K562 (cell line): ENCODE data around the gene PI4KA. TPM values are rescaled to one million over a fixed set of nuclear protein-coding genes. Genes with fewer than 3 reads are reported as not detected.
"Not testable (repeated sequence)": the region's sequence is repeated elsewhere in the genome, so short reads cannot be mapped to it uniquely, and the experiment has no call there.

ENCODE experiments used
- ATAC-seq: fragments of 200-7000 bp; cut with Tn5 transposase; 3 replicates; pipeline ENCODE4 v1.9.1; 2020; ENCODE audit warnings: moderate library complexity
- BruUV-seq: library from RNA; stranded (reverse); fragments of 400-500 nt; replicated peaks from 2 replicates; lab custom pipeline; 2021; lab: Mats Ljungman, UMichigan
- CTCF ChIA-PET: fragments of 300-600 bp; formaldehyde crosslinking; extraction: SDS; loops from one replicate; lab custom pipeline; 2021; ENCODE audit warnings: low intra/inter-chr PET ratio; lab: Yijun Ruan, JAX
- POLR2A ChIA-PET: fragments of 300-600, 350-650 bp; sonication (Branson Sonifier 250); formaldehyde crosslinking; extraction: SDS; loops from one replicate; lab custom pipeline; 2021; ENCODE audit warnings: antibody characterized with exemption, inconsistent platforms; lab: Yijun Ruan, JAX
- DNase-seq, 4 experiments: peaks; one replicate each; pipeline versions ENCODE4 v3.0.0 to v3.0.0-alpha.2; 2011 to 2018; ENCODE audit warnings: low spot score in 3 of 4, mixed read lengths in 3 of 4; ENCODE audit errors: extremely low read depth in 1 of 4
- FAIRE-seq: peaks from 2 replicates; lab custom pipeline; 2011; peaks lifted over from hg19 to GRCh38; lab: Jason Lieb, UNC
- H2AFZ ChIP-seq: 2 replicates; pipeline ENCODE4 v1.6.0; 2011; ENCODE audit warnings: low read depth, low read length, control low read depth, inconsistent platforms
- H3K27ac ChIP-seq: fragments of 200-600 bp; 3 replicates; pipeline ENCODE4 v1.8.0; 2011; ENCODE audit warnings: low read depth, mild to moderate bottlenecking, control low read depth, inconsistent platforms, low read length, moderate library complexity, mixed read lengths; ENCODE audit errors: extremely low read depth
- H3K27me3 ChIP-seq, 2 experiments: fragments of 300-600 bp in 1 of 2; 2 replicates in 1 of 2; 3 replicates in 1 of 2; pipeline versions ENCODE4 v1.6.0 to v1.8.0; 2011; ENCODE audit warnings: inconsistent platforms in 2 of 2, low read length in 2 of 2, mild to moderate bottlenecking in 1 of 2, mixed read lengths in 1 of 2, moderate library complexity in 1 of 2; ENCODE audit not compliant: control insufficient read depth in 2 of 2, insufficient read depth in 2 of 2
- H3K36me3 ChIP-seq: fragments of 300-600 bp; 3 replicates; pipeline ENCODE4 v1.8.0; 2011; ENCODE audit warnings: mild to moderate bottlenecking, low read length, inconsistent platforms; ENCODE audit not compliant: control insufficient read depth, insufficient read depth
- H3K4me1 ChIP-seq, 2 experiments: fragments of 200-600 bp in 1 of 2; replicated peaks in 1 of 2; 2 replicates in 1 of 2; 3 replicates in 1 of 2; pipeline versions ENCODE4 v1.5.1 to v1.8.0; 2011; ENCODE audit warnings: inconsistent platforms in 2 of 2, low read length in 2 of 2, mild to moderate bottlenecking in 1 of 2, mixed read lengths in 1 of 2, moderate library complexity in 1 of 2; ENCODE audit not compliant: control insufficient read depth in 2 of 2, insufficient read depth in 2 of 2
- H3K4me2 ChIP-seq: 2 replicates; pipeline ENCODE4 v1.6.1; 2011; ENCODE audit warnings: low read length, control low read depth, inconsistent platforms, mixed read lengths; ENCODE audit not compliant: insufficient read depth
- H3K4me3 ChIP-seq: fragments of 200-600 bp; sonication (generic), shearing (Covaris generic); 2 replicates; pipeline ENCODE4 v1.5.1; 2016; ENCODE audit warnings: control low read depth, inconsistent platforms
- H3K79me2 ChIP-seq: fragments of 200-600 bp; 3 replicates; pipeline ENCODE4 v1.8.0; 2011; ENCODE audit warnings: low read length, inconsistent platforms; ENCODE audit not compliant: control insufficient read depth, insufficient read depth
- H3K9ac ChIP-seq, 2 experiments: 2 replicates each; pipeline versions ENCODE4 v1.6.0 to v1.6.1; 2011; ENCODE audit warnings: low read depth in 2 of 2, low read length in 2 of 2, control low read depth in 1 of 2, inconsistent platforms in 1 of 2, mild to moderate bottlenecking in 1 of 2, mixed read lengths in 1 of 2; ENCODE audit not compliant: insufficient read depth in 1 of 2
- H3K9me1 ChIP-seq: one replicate; pipeline ENCODE4 v1.6.0; 2011; ENCODE audit warnings: inconsistent platforms, mild to moderate bottlenecking, low read length, moderate library complexity; ENCODE audit not compliant: control insufficient read depth, insufficient read depth
- H3K9me3 ChIP-seq: replicated peaks from 2 replicates; pipeline ENCODE4 v1.5.1; 2011; ENCODE audit warnings: low read depth, low read length, inconsistent platforms; ENCODE audit not compliant: control insufficient read depth, insufficient read depth
- H4K20me1 ChIP-seq: replicated peaks from 2 replicates; pipeline ENCODE4 v1.6.1; 2011; ENCODE audit warnings: low read length, inconsistent platforms, mixed read lengths; ENCODE audit not compliant: control insufficient read depth, insufficient read depth
- BCOR ChIP-seq: fragments of 450-650 bp; IDR thresholded peaks from 2 replicates; pipeline ENCODE4 v1.6.1; 2016
- DACH1 ChIP-seq: fragments of 450-650 bp; IDR thresholded peaks from 2 replicates; pipeline ENCODE4 v1.6.1; 2018; ENCODE audit not compliant: partially characterized antibody
- E2F8 ChIP-seq: fragments of 450-650 bp; IDR thresholded peaks from 2 replicates; pipeline ENCODE4 v1.7.1; 2018; ENCODE audit warnings: mild to moderate bottlenecking, low read depth; ENCODE audit not compliant: partially characterized antibody
- ELF2 ChIP-seq: fragments of 250-450 bp; sonication (Bioruptor Pico); IDR thresholded peaks from 2 replicates; pipeline ENCODE4 v1.5.0; 2021; ENCODE audit warnings: mild to moderate bottlenecking
- ETV5 ChIP-seq: sonication (generic); formaldehyde crosslinking; IDR thresholded peaks from 2 replicates; pipeline ENCODE4 v1.4.0; 2020; ENCODE audit warnings: low read depth, mild to moderate bottlenecking, missing genetic modification reagents
- FOXO4 ChIP-seq: fragments of 450-650 bp; formaldehyde crosslinking; IDR thresholded peaks from 2 replicates; pipeline ENCODE4 v1.4.0; 2020; ENCODE audit warnings: mild to moderate bottlenecking, moderate library complexity
- HDAC2 ChIP-seq: fragments of 450-650 bp; IDR thresholded peaks from 2 replicates; pipeline ENCODE4 v1.6.1; 2016; ENCODE audit warnings: mild to moderate bottlenecking
- HINFP ChIP-seq: fragments of 450-650 bp; conservative IDR thresholded peaks from 2 replicates; pipeline ENCODE4 v1.6.1; 2016; ENCODE audit warnings: missing genetic modification characterization, low read depth, mild to moderate bottlenecking, control low read depth, missing compliant biosample characterization
- KLF1 ChIP-seq: fragments of 450-650 bp; IDR thresholded peaks from 2 replicates; pipeline ENCODE4 v1.6.1; 2016; ENCODE audit warnings: missing genetic modification characterization, missing compliant biosample characterization
- MIER1 ChIP-seq: fragments of 450-650 bp; IDR thresholded peaks from 2 replicates; pipeline ENCODE4 v1.6.1; 2016; ENCODE audit warnings: antibody characterized with exemption, mild to moderate bottlenecking, low read depth
- MYC ChIP-seq, 2 experiments: fragments of 250-450 bp in 1 of 2; sonication (Bioruptor Pico) in 1 of 2; IDR thresholded peaks; 2 replicates each; pipeline versions ENCODE4 v1.5.1 to v1.6.1; 2012 to 2021; ENCODE audit warnings: low read depth in 2 of 2, borderline replicate concordance in 1 of 2, improper control_type of control experiment in 1 of 2, low read length in 1 of 2, mild to moderate bottlenecking in 1 of 2, moderate library complexity in 1 of 2
- NFIC ChIP-seq: fragments of 450-650 bp; IDR thresholded peaks from 2 replicates; pipeline ENCODE4 v1.6.1; 2017; ENCODE audit warnings: mild to moderate bottlenecking, inconsistent platforms
- ZNF324 ChIP-seq: fragments of 250-450 bp; sonication (Bioruptor Pico); IDR thresholded peaks from 2 replicates; pipeline ENCODE4 v1.4.0; 2020; ENCODE audit warnings: mild to moderate bottlenecking
- WGBS: fragments of 100-300 bp; shearing (Covaris generic); methylation state at CpG from one replicate; pipeline ENCODE4 v1.1.6; 2016; ENCODE audit warnings: low coverage, mixed read lengths; ENCODE audit not compliant: insufficient coverage; ENCODE audit errors: missing lambda C conversion rate; 5-methylcytosine and 5-hydroxymethylcytosine counted together
- in situ Hi-C: fragments of 300-500 bp; cut with MboI; formaldehyde crosslinking; loops from 4 replicates; pipeline ENCODE4 v1.15.0; 2018; ENCODE audit warnings: inconsistent platforms, mixed read lengths
- intact Hi-C: fragments of 100-400 bp; cut with micrococcal nuclease; formaldehyde crosslinking; loops from 2 replicates; pipeline ENCODE4 v1.14.2; 2022
- polyA plus RNA-seq, 8 experiments: library from polyadenylated mRNA; depleted of rRNA in 4 of 8; stranded (reverse) in 5 of 8; unstranded in 3 of 8; fragments of >200 nt; fragmentation: Nextera tagmentation in 2 of 8; fragmentation: Illumina TruSeq in 1 of 8; extraction: Ambion mirVana in 2 of 8; extraction: Trizol in 1 of 8; gene quantifications; 2 replicates each; pipeline versions ENCODE4 v1.2.1 to v1.2.3, GENCODE V29; 2011 to 2014; ENCODE audit warnings: inconsistent platforms in 1 of 8, missing spikeins in 1 of 8
- total RNA-seq, 7 experiments: library from RNA; depleted of rRNA in 6 of 7; stranded (reverse); fragments of >200 nt in 6 of 7; fragmentation: Illumina TruSeq in 2 of 7; extraction: Trizol in 2 of 7; gene quantifications; 2 replicates each; pipeline versions ENCODE4 v1.2.1 to v1.2.3, GENCODE V29; 2011 to 2021; ENCODE audit warnings: low replicate concordance in 1 of 7
- TF ChIP-seq, protein P1 (sequence below): fragments of 250-450 bp; sonication (Bioruptor Pico); IDR thresholded peaks from 2 replicates; pipeline ENCODE4 v1.4.0; 2020; ENCODE audit warnings: mild to moderate bottlenecking, moderate library complexity

PI4KA gene
- total and polyA plus RNA-seq, 9 of the 15 experiments (the other 6 are each of a cell fraction or from before 2014, with no cell fraction given), result 7.3 to 187 (median 84.7) TPM

DNA sequence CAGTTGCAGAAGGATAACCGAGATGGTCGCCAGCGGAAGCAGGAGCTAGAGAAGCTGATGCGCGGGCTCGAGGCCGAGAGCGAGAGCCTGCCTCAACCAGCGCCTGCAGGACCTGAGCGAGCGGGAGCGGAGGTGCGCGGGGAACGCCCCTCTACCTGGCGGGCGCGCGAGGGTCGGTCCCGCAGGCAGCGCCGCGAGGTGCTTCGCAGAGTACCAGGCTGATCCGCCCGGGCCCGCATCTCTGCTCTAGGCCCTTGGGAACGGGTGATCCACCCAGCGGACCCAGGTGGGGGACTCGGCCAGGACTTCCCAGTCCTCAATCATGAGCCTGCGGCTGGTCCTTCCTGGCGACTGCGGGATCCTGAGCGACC, 156.5 kb downstream of the PI4KA start:
- peak overlapping the region; percentile 83 for H3K4me2 ChIP-seq
- H3K9me3 ChIP-seq; in situ Hi-C loops; BruUV-seq; DNase-seq; H3K79me2 ChIP-seq; H3K9me1 ChIP-seq; CTCF ChIA-PET; H3K27ac ChIP-seq; H3K36me3 ChIP-seq; POLR2A ChIA-PET; FAIRE-seq; H4K20me1 ChIP-seq; TF ChIP-seq MYC (IDR thresholded peaks at IDR 0.05; ENCODE audit: low read depth, low read length): not testable (repeated sequence)
- H2AFZ ChIP-seq, result peak overlapping the region; percentile 84
- intact Hi-C loops, result loop anchor here (2.0 to 5.0 kb wide), 4 partner anchors 40 to 140 kb away; no protein-coding TSS in a partner anchor
- WGBS, result under 1% methylated on average over 25 of the region's 35 CpGs
- peak overlapping the region; percentile 40 to 90; a peak in 3 of 4 replicates for H3K9ac ChIP-seq
- ATAC-seq, result peak; percentile 13
- H3K27me3 ChIP-seq, result peaks cover 17 to 23% of the 10 kb centered on the region in 2 experiments; a peak in 4 of 5 replicates
- peak overlapping the region; percentile 44 for H3K4me3 ChIP-seq
- H3K4me1 ChIP-seq, result peaks cover 4 to 35% of the 10 kb centered on the region in 2 experiments; a peak in 4 of 5 replicates
- TF ChIP-seq BCOR (peak; percentile 71), KLF1 (tag) (peak; percentile 65; the same call in 1 of the 2 replicates), MIER1 (0 out of 2 replicates have a peak, but pooled peaks have one; percentile 8), HDAC2 (peak; percentile 10; the same call in 1 of the 2 replicates), DACH1 (peak; percentile 10), E2F8 (peak; percentile 76), NFIC (0 out of 2 replicates have a peak, but pooled peaks have one; percentile 44), ETV5 (peak; percentile 57; the same call in 1 of the 2 replicates), ELF2 (CRISPR knock-in tag) (peak; percentile 72), MYC (CRISPR knock-in tag; IDR thresholded peaks at IDR 0.05; ENCODE audit: borderline replicate concordance, low read depth) (peak; percentile 70; the same call in 1 of the 2 replicates), HINFP (tag) (peak; percentile 98), ZNF324 (CRISPR knock-in tag) (0 out of 2 replicates have a peak, but pooled peaks have one; percentile 43), FOXO4 (CRISPR knock-in tag) (peak; percentile 52; the same call in 1 of the 2 replicates)
- TF ChIP-seq, protein P1, sequence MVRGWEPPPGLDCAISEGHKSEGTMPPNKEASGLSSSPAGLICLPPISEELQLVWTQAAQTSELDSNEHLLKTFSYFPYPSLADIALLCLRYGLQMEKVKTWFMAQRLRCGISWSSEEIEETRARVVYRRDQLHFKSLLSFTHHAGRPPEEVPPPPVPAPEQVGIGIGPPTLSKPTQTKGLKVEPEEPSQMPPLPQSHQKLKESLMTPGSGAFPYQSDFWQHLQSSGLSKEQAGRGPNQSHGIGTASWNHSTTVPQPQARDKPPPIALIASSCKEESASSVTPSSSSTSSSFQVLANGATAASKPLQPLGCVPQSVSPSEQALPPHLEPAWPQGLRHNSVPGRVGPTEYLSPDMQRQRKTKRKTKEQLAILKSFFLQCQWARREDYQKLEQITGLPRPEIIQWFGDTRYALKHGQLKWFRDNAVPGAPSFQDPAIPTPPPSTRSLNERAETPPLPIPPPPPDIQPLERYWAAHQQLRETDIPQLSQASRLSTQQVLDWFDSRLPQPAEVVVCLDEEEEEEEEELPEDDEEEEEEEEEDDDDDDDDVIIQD (CRISPR knock-in tag), result peak; percentile 79; the same call in 1 of the 2 replicates
